HG02973 (cell line): ENCODE data around the gene QPRT.
A peak's percentile ranks its signal among the peaks of the same experiment; 100 is the strongest.
"Not testable (repeated sequence)": the region's sequence is repeated elsewhere in the genome, so short reads cannot be mapped to it uniquely, and the experiment has no call there.

Source experiments
- ATAC-seq: cut with Tn5 transposase; IDR thresholded peaks from one replicate; pipeline ENCODE4 v1.9.1; 2021; ENCODE audit warnings: moderate library complexity; ENCODE audit not compliant: unreplicated experiment

QPRT gene

GRCh38 chr16:29678691-29679267 is at the start of gene QPRT:
Gene QPRT, plus strand, starts transcription at chr16:29679180. Its CDS starts 18 bp downstream, at chr16:29679198.
- no peak for ATAC-seq

DNA sequence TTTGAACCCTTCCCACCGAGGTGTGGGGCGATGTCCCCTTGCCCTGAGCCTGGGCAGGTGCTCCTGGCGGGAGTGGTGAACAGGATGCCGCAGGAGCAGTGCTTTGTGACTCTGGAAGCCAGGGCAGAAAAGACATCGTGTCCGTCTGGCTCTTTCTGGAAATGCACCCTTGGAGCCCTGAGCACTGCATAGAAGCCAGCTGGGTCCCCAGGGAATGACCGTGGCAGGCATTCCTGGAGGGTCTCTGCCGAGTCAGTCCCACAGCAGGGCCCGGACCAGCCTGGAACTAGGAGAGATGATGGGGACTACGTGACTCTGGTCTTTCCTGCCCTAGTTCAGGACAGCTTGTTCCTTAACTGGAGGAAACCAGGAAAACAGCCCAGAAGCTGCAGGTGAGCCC is 49.7 kb upstream of the QPRT start:
- ATAC-seq = not testable (repeated sequence)

GRCh38 chr16:29631658-29632057 is 47.3 kb upstream of the QPRT start:
- not testable (repeated sequence) for ATAC-seq

- not testable (repeated sequence) for ATAC-seq
Observed at GRCh38 chr16:29635902-29636301, 43.1 kb upstream of the QPRT start.

DNA sequence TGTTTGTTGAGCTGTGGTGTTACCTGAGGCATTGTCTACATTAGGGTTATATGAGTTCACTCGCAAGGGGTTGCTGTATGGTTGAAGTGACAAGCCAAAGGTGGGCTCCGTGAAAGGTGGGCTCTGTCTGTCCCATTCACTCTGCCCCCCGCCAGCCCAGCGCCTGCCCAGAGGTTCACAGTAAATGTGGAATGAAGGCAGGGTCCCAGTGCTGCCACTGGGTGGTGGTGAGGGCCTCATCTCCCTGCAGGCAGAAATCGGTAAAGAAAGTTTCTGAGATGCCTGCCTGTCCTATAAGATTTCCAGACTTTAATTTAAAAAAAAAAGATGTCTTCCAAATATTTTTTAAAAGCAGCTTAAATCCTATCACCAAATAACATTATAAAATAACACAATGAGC is 42.6 kb upstream of the QPRT start:
- ATAC-seq = not testable (repeated sequence)

DNA sequence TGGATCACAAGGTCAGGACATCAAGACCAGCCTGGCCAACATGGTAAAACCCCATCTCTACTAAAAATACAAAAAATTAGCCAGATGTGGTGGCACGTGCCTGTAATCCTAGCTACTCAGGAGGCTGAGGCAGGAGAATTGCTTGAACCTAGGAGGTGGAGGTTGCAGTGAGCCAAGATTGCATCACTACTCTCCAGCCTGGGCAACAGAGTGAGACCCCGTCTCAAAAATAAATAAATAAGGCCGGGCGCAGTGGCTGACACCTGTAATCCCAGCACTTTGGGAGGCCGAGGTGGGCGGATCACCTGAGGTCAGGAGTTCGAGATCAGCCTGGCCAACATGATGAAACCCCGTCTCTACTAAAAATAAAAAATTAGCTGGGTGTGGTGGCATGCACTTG is 40.2 kb upstream of the QPRT start:
- not testable (repeated sequence) for ATAC-seq

DNA sequence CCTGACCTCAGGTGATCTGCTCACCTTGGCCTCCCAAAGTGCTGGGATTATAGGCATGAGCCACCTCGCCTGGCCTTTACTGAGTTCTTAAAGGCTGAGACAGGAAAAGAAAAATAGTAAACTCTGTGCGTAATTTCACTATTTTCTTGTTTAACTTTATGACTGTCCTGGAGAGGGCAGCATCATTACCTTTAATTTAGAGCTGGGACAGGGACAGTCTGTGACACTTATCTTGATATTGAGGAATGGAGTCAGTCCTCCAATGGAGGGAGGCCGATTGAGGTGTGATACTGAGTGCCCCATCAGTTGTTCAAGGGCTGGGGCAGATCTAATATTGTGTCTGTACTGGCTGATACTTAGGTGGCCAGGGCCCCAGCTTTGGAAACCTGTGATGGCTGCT is 37.4 kb upstream of the QPRT start:
- no peak for ATAC-seq

GRCh38 chr16:29643596-29643995 is 35.4 kb upstream of the QPRT start:
- ATAC-seq = no peak

DNA sequence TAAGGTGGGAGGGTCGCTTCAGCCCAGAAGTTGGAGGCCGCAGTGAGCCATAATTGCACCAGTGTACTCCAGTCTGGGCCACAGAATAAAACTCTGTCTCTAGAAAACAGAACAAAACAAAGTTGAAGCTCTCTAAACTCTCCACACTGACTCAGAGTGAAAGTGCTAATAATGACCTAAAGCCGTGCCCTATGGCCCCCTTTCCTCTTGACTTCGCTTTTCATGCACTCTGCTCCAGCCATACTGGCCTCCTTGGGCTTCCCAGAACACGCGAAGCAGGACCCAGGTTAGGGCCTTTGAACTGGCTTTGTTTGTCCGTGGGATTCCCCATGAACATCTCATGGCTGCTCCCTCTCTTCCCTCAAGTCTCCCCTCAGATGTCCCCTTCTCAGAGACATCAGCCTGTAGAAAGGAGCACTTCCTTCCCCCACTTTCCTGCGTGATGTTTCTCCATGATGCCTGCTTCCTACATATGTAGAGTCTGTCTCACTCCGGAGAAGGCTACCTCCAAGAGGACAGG is 34.6 kb upstream of the QPRT start:
- ATAC-seq = peak; percentile 66

DNA sequence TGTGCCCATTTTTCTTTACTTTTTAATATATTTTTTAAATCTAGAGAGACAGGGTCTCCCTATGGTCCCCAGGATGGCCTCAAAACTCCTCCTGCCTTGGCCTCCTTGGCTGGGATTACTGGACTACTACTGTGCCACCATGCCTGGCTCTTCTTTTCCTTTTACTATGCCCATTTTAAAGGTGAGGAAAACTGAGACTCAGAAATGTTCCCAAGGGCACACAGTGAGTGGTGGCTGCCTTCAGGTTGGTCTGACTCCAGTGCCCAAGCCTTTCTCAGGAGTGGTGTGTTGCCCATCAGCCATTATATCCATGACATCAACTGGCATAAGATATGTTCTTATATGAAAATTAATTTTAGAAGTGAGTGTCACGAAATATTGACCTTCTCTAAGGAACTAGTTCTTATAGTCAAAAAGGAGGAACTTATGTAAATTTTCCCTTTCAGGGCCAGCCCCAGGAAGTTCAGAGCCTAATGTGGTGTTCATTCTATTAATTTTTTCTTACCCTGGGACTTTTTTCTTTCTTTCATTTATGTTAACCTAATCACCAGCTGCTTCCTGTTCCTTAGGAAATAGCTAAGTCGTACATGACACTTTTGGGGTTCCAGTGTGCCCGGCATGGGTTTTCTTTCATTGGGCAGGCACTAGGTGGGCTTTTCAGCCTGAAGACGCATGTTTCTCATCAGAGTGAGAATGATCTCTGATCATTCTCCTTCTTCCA is 33.8 kb upstream of the QPRT start:
- no peak for ATAC-seq

DNA sequence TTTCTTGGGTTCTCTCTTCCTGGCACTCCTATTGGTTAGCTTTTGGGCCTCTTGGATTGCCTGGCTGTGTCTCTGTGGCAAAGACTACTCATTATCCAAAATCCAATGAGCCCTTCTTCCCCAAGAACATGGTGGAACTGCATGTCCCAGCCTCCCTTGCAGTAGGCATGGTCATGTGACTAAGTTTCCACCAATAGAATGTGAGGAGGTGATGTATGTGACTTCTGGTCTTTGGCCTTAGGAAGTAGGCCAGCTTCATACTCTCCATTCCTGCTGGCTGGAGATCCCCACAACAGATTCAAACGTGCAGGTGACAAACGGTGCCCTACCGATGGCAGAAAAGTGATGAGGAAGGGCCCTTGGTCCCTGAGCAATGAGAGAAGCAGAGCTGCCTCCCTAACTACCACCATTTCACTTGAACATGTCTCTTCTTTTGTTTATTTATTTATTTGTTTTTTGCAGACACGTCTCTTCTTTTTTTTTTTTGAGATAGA is 33.2 kb upstream of the QPRT start:
- no peak for ATAC-seq

GRCh38 chr16:29646947-29647346 is 32.0 kb upstream of the QPRT start:
- ATAC-seq = no peak

DNA sequence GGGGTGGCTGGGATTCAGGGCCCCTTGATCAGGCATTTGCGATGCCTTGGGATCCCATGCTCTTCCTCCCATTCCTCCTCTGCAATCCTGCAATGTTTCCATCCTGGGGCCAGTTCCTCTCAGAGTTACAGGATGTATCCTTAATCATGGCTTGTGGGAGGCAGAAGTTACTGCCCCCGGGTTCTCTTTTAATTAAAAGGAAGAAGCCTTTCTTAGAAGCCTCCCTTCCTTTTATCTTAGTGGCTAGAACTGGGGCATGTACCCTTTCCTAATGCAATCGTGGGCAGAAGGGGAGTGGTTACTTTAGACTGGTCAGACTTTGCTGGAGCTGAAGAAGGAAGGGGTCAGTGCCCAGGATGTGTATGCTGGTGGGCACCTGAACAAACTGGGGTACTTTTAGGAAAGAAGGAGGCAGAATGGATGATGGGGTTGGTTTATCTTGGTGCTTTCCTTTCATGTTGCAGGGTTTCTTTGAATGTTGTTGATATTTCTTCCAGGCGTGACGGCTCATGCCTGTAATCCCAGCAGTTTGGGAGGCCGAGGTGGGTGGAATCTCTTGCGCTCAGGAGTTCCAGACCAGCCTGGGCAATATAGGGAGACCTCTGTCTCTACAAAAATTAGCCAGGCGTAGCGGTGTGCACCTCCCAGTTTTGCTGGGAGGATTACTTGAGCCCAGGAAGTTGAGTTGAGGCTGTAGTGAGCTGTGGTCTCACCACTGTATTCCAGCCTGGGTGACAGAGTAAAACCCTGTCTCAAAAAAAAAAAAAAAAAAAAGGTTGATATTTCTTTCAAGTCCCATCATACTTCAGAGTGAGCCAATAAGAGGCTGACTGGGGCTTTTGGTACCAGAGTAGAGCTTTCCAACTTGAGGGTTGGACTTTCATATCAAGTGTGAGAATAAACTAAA is 29.1 kb upstream of the QPRT start:
- ATAC-seq = no peak

- ATAC-seq = no peak
Observed at GRCh38 chr16:29650771-29651170, 28.2 kb upstream of the QPRT start.

- no peak for ATAC-seq
Observed at GRCh38 chr16:29651774-29652349, 27.1 kb upstream of the QPRT start.

DNA sequence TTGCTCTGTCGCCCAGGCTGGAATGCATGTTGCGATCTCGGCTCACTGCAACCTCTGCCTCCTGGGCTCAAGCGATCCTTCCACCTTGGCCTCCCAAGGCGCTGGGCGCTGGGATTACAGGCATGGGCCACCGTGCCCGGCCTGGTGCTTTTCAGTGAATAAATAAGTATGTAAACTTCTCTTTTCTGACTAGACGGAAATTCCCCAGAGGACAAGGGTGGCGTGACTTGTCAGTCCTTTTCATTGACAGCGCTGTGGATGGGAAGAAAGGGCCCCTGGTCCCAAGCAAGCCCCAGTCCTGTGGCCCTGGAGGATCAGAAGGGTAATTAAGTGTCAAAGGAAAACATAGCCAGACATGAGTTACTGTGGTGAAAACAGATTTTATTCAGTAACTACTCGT is 25.5 kb upstream of the QPRT start:
- no peak for ATAC-seq

- not testable (repeated sequence) for ATAC-seq
Observed at GRCh38 chr16:29653890-29654289, 25.1 kb upstream of the QPRT start.

GRCh38 chr16:29656688-29657523 is 22.1 kb upstream of the QPRT start:
- ATAC-seq = no peak

DNA sequence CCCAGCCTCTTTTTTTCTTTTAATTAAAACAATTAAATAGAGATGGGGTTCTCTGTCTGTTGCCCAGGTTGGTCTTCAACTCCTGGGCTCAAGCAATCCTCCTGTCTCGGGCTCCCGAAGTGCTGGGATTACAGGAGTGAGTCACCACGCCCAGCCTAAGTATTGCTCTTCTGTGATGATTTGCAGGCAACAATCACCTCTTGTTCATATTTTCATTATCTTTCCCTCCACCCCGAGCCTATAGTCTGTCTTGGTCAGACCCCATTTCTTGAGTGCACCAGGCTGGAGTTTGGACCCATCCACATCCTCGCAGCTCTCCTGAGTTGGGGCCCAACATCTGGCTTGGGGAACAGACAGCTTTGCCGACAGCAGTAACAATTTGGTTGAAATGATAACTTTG is 20.3 kb upstream of the QPRT start:
- no peak for ATAC-seq
